Breast epithelium (tissue), 4 donors: Measurements from ENCODE around the gene KCNA1. TPM values are rescaled to one million over a fixed set of nuclear protein-coding genes. Genes with fewer than 3 reads are reported as not detected.

ENCODE experiments used
- DNase-seq, 2 donors: peaks; one replicate each; pipeline ENCODE4 v3.0.0-alpha.2; 2019; ENCODE audit warnings: low spot score in 2 of 2
- H3K27ac ChIP-seq, 2 donors: fragments of 200-600 bp; sonication (generic) in 1 of 2; one replicate each; pipeline ENCODE4 v1.5.1; 2016 to 2019; ENCODE audit warnings: mild to moderate bottlenecking in 1 of 2
- H3K27me3 ChIP-seq, 2 donors: fragments of 200-600 bp; sonication (generic) in 1 of 2; one replicate each; pipeline versions ENCODE4 v1.5.1 to v1.6.0; 2017 to 2019; ENCODE audit warnings: control low read depth in 1 of 2, mild to moderate bottlenecking in 1 of 2
- H3K36me3 ChIP-seq: fragments of 200-600 bp; one replicate; pipeline ENCODE4 v1.5.1; 2019
- H3K4me1 ChIP-seq, 2 donors: fragments of 200-600 bp; sonication (generic); one replicate each; pipeline ENCODE4 v1.5.1; 2016 to 2019; ENCODE audit warnings: control low read depth in 1 of 2
- H3K4me3 ChIP-seq, 3 donors: fragments of 200-600 bp; sonication (generic); 1 replicate in 2 of 3; 2 replicates in 1 of 3; pipeline ENCODE4 v1.5.1; 2016 to 2019; ENCODE audit warnings: mild to moderate bottlenecking in 3 of 3, moderate library complexity in 2 of 3
- H3K9me3 ChIP-seq, 2 donors: fragments of 200-600 bp; sonication (generic) in 1 of 2; one replicate each; pipeline ENCODE4 v1.5.1; 2016 to 2019; ENCODE audit warnings: control low read depth in 1 of 2
- POLR2A ChIP-seq: fragments of 450-650 bp; IDR thresholded peaks from one replicate; pipeline ENCODE4 v1.6.1; 2016; ENCODE audit warnings: antibody characterized with exemption, mild to moderate bottlenecking, moderate library complexity
- POLR2AphosphoS5 ChIP-seq, 3 donors: sonication (generic); formaldehyde crosslinking; IDR thresholded peaks; one replicate each; pipeline ENCODE4 v1.6.1; 2017; ENCODE audit warnings: antibody characterized with exemption in 3 of 3
- intact Hi-C: fragments of 100-400 bp; cut with DNase I; formaldehyde crosslinking; loops from one replicate; pipeline ENCODE4 v1.15.1; 2023; ENCODE audit warnings: low total_unique reads
- total RNA-seq, 3 donors: library from RNA; depleted of rRNA; stranded (reverse); fragments of >200 nt; gene quantifications; one replicate each; pipeline ENCODE4 v1.1.0, GENCODE V29; 2016
- TF ChIP-seq, protein P1 (sequence below), 3 donors: fragments of 450-650 bp; IDR thresholded peaks; one replicate each; pipeline ENCODE4 v1.5.1; 2016 to 2017; ENCODE audit warnings: antibody characterized with exemption in 3 of 3, mild to moderate bottlenecking in 3 of 3, moderate library complexity in 3 of 3

Gene KCNA1
- total RNA-seq, 3 donors from 2014 or later, result 0.48 to 1.3 (median 1.3) TPM

DNA sequence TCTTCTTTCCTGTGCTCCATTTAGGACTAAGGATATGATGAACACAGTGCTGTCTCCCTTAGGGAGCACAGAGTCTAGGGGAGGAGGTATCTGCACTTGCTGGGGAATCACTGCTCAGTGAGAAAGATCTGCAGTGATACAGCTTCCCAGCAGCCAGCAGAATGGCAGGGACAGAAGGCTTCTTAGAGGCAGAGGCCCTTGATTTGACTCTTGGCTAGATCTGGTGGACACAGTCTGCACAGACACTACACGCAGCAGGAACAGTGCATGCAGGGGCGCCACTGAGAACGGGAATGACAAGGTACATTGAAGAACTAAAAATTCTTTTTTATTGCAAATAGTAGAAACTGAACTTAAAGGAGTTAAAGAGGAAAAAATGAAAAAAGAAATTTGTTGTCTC, 51.6 kb downstream of the KCNA1 start:
- Histone ChIP-seq H3K27ac (no peak overlapping the region), H3K4me3 (no peak overlapping the region), H3K4me1 (no peaks in the 10 kb centered on the region), H3K9me3 (no peaks in the 10 kb centered on the region), H3K36me3 (no peaks in the 10 kb centered on the region), H3K27me3 (peaks cover 0 to 7% of the 10 kb centered on the region in 2 donors)
- TF ChIP-seq POLR2AphosphoS5 (IDR thresholded peaks at IDR 0.05), result no peak
- TF ChIP-seq, protein P1, sequence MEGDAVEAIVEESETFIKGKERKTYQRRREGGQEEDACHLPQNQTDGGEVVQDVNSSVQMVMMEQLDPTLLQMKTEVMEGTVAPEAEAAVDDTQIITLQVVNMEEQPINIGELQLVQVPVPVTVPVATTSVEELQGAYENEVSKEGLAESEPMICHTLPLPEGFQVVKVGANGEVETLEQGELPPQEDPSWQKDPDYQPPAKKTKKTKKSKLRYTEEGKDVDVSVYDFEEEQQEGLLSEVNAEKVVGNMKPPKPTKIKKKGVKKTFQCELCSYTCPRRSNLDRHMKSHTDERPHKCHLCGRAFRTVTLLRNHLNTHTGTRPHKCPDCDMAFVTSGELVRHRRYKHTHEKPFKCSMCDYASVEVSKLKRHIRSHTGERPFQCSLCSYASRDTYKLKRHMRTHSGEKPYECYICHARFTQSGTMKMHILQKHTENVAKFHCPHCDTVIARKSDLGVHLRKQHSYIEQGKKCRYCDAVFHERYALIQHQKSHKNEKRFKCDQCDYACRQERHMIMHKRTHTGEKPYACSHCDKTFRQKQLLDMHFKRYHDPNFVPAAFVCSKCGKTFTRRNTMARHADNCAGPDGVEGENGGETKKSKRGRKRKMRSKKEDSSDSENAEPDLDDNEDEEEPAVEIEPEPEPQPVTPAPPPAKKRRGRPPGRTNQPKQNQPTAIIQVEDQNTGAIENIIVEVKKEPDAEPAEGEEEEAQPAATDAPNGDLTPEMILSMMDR (IDR thresholded peaks at IDR 0.05), result no peak
- no peak for TF ChIP-seq POLR2A
- intact Hi-C loops, result no loop called here
- no peak for DNase-seq

DNA sequence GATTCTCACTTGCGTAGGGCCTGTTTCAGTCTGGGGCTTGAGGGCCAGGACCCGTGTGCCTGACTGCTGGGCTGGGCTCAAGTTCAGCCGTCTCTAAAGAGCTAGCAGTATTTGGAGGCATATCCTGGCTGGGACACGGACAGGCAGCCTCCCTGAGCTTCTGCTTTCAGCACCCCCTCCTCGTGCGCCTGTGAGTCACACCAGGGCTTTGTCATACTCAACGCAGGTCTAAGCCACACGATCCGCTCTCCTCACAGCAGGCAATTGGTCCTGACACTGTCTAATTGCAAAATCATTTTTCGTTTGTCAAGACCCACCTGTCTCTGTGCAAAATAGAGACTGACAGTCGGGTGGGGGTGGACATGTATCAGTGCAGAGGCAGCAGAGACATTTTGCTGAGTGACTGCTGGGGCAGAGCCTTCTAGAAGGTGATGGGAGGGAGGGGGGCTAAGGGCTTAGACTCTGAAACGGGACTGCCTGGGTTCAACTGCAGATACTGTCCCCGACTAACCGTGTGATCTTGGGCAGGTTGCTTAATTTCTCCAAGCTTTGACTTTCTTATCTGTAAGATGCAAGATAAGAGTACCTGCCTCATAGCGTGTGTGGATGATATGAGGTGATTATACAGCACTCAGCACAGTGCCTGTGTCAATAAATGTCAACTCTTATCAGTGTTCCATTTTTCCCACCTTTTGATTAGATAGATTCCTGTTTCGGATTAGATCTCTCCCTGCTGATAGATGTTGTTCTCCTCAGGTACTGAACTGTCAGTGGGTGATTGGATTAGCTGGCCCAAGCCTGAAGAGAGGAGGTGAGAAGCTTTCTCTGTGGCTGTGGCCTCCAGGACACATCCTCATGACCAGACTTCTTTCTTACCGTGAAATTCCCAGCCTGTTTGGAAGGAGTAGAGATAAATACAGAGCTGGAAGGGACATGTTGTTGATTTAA, 53.1 kb downstream of the KCNA1 start:
- Histone ChIP-seq H3K9me3 (no peaks in the 10 kb centered on the region), H3K27ac (no peak overlapping the region), H3K36me3 (no peaks in the 10 kb centered on the region), H3K4me1 (no peaks in the 10 kb centered on the region), H3K27me3 (peaks cover 0 to 7% of the 10 kb centered on the region in 2 donors), H3K4me3 (no peak overlapping the region)
- TF ChIP-seq, protein P1 (IDR thresholded peaks at IDR 0.05), result no peak
- TF ChIP-seq POLR2AphosphoS5 (IDR thresholded peaks at IDR 0.05) (no peak), POLR2A (no peak)
- intact Hi-C loops, result no loop called here
- no peak for DNase-seq

Other genes with a start within 250 kb of the KCNA1 start
- 1 to 10 TPM; 1.3 to 2.7 (median 1.6) TPM for gene GALNT8, start 189.5 kb upstream of the KCNA1 start, total RNA-seq
- under 1 TPM in 2 of 3 donors, not detected in 1; 0.44 to 0.66 TPM for gene KCNA5, start 134.0 kb downstream of the KCNA1 start, total RNA-seq